ENCODE results near the gene CLCN3. TPM values are rescaled to one million over a fixed set of nuclear protein-coding genes. Genes with fewer than 3 reads are reported as not detected.
A peak's percentile ranks its signal among the peaks of the same experiment; 100 is the strongest.

CLCN3 gene
- total and polyA plus RNA-seq, 9 of the 15 experiments (the other 6 are each of a cell fraction or from before 2014, with no cell fraction given), result 12.7 to 60.6 (median 38.5) TPM

DNA sequence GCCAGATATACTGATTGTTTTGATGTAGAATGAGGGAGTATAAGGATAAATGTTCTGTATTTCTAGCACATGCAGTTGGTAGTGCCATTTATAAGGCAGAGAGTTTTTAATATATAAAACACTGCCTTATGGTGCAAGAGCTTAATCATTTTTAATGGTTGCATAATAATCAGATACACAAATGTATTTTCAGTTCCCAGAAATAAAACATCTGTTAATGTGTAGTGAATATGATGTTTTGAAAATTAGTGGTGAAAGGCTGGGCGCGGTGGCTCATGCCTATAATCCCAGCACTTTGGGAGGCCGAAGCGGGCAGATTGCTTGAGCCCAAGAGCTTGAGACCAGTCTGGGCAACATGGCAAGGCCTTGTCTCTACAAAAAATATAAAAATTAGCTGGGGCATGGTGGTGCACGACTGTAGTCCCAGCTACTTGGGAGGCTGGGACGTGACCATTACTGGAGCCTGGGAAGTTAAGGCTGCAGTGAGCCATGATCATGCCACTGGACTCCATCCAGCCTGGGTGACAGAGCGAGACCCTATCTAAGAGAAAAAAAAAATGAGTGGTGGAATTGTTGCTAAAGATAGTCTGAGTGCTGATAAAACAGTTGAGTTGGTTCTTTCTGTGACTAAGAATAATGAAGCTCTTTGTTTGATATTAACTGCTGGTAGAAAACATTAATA lies 29.3 kb downstream of the CLCN3 start (continued):
- no peak for TF ChIP-seq EZH2 (IDR thresholded peaks at IDR 0.05; ENCODE audit: borderline replicate concordance, low read depth, low read length)
- no peak for TF ChIP-seq ZNF408 (CRISPR knock-in tag; IDR thresholded peaks at IDR 0.05; ENCODE audit: low read depth)
- TF ChIP-seq, protein P1, sequence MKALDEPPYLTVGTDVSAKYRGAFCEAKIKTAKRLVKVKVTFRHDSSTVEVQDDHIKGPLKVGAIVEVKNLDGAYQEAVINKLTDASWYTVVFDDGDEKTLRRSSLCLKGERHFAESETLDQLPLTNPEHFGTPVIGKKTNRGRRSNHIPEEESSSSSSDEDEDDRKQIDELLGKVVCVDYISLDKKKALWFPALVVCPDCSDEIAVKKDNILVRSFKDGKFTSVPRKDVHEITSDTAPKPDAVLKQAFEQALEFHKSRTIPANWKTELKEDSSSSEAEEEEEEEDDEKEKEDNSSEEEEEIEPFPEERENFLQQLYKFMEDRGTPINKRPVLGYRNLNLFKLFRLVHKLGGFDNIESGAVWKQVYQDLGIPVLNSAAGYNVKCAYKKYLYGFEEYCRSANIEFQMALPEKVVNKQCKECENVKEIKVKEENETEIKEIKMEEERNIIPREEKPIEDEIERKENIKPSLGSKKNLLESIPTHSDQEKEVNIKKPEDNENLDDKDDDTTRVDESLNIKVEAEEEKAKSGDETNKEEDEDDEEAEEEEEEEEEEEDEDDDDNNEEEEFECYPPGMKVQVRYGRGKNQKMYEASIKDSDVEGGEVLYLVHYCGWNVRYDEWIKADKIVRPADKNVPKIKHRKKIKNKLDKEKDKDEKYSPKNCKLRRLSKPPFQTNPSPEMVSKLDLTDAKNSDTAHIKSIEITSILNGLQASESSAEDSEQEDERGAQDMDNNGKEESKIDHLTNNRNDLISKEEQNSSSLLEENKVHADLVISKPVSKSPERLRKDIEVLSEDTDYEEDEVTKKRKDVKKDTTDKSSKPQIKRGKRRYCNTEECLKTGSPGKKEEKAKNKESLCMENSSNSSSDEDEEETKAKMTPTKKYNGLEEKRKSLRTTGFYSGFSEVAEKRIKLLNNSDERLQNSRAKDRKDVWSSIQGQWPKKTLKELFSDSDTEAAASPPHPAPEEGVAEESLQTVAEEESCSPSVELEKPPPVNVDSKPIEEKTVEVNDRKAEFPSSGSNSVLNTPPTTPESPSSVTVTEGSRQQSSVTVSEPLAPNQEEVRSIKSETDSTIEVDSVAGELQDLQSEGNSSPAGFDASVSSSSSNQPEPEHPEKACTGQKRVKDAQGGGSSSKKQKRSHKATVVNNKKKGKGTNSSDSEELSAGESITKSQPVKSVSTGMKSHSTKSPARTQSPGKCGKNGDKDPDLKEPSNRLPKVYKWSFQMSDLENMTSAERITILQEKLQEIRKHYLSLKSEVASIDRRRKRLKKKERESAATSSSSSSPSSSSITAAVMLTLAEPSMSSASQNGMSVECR (CRISPR knock-in tag; IDR thresholded peaks at IDR 0.05), result no peak
- TF ChIP-seq SMARCB1 (IDR thresholded peaks at IDR 0.05; ENCODE audit: insufficient read length, low read depth), result no peak
- TF ChIP-seq, protein P2, sequence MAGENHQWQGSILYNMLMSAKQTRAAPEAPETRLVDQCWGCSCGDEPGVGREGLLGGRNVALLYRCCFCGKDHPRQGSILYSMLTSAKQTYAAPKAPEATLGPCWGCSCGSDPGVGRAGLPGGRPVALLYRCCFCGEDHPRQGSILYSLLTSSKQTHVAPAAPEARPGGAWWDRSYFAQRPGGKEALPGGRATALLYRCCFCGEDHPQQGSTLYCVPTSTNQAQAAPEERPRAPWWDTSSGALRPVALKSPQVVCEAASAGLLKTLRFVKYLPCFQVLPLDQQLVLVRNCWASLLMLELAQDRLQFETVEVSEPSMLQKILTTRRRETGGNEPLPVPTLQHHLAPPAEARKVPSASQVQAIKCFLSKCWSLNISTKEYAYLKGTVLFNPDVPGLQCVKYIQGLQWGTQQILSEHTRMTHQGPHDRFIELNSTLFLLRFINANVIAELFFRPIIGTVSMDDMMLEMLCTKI (IDR thresholded peaks at IDR 0.05; ENCODE audit: partially characterized antibody), result no peak
- TF ChIP-seq USF1 (CRISPR knock-in tag; IDR thresholded peaks at IDR 0.05), result no peak
- no peak for TF ChIP-seq NKRF (IDR thresholded peaks at IDR 0.05; ENCODE audit: borderline replicate concordance)
- no peak for TF ChIP-seq MCM5 (IDR thresholded peaks at IDR 0.05; ENCODE audit: low read depth)
- TF ChIP-seq FOXO4 (CRISPR knock-in tag; IDR thresholded peaks at IDR 0.05), result no peak
- no peak for TF ChIP-seq KLF16 (IDR thresholded peaks at IDR 0.05)
- TF ChIP-seq NFIC (IDR thresholded peaks at IDR 0.05), result peak; percentile 96
- TF ChIP-seq TCF3 (CRISPR knock-in tag; IDR thresholded peaks at IDR 0.05), result peak; percentile 45; the same call in 1 of the 2 replicates
- TF ChIP-seq EP400 (IDR thresholded peaks at IDR 0.05), result no peak
- TF ChIP-seq ZNF263 (CRISPR knock-in tag; IDR thresholded peaks at IDR 0.05; ENCODE audit: borderline replicate concordance), result no peak
- no peak for TF ChIP-seq ZNF436 (CRISPR knock-in tag; IDR thresholded peaks at IDR 0.05)
- no peak for TF ChIP-seq SNRNP70 (optimal IDR thresholded peaks at IDR 0.05; ENCODE audit: low read depth, low read length)
- TF ChIP-seq KDM4B (IDR thresholded peaks at IDR 0.05; ENCODE audit: borderline replicate concordance in 2 of 2, low read depth in 1 of 2), result no peak
- TF ChIP-seq ZNF696 (CRISPR knock-in tag; conservative IDR thresholded peaks at IDR 0.05), result no peak
- no peak for TF ChIP-seq DIDO1 (tag; IDR thresholded peaks at IDR 0.05; ENCODE audit: low read depth)

All from K562 (cell line).